T-cell (primary cell): Measurements from ENCODE around the gene THY1. TPM values are rescaled to one million over a fixed set of nuclear protein-coding genes. Genes with fewer than 3 reads are reported as not detected.
"Not testable (repeated sequence)": the region's sequence is repeated elsewhere in the genome, so short reads cannot be mapped to it uniquely, and the experiment has no call there.

Source experiments
- ATAC-seq, 4 experiments: fragments of 200-7000 bp in 3 of 4; fragments of 150-1000 bp in 1 of 4; cut with Tn5 transposase; replicated peaks in 1 of 4; 1 replicate in 3 of 4; 2 replicates in 1 of 4; pipeline ENCODE4 v1.10.0; 2021; ENCODE audit warnings: moderate library complexity in 3 of 4, mild to moderate bottlenecking in 2 of 4, moderate number of reproducible peaks in 1 of 4
- CTCF ChIA-PET, 2 donors: fragments of 300-600 bp; sonication (Branson Sonifier 250); formaldehyde crosslinking; loops; one replicate each; lab custom pipeline; 2022; ENCODE audit warnings: antibody characterized with exemption in 2 of 2; lab: Charles Lee
- POLR2A ChIA-PET, 2 donors: fragments of 300-600 bp; sonication (Branson Sonifier 250); formaldehyde crosslinking; loops; one replicate each; lab custom pipeline; 2022; ENCODE audit warnings: antibody characterized with exemption in 2 of 2; lab: Charles Lee
- DNase-seq, 35 experiments: peaks; one replicate each; pipeline versions ENCODE4 v3.0.0 to v3.0.0-alpha.2; 2013 to 2023
- H3K27ac ChIP-seq: one replicate; pipeline ENCODE4 v1.5.1; 2013; ENCODE audit warnings: low read length
- H3K27me3 ChIP-seq, 2 experiments: replicated peaks in 1 of 2; 1 replicate in 1 of 2; 2 replicates in 1 of 2; pipeline versions ENCODE4 v1.6.1 to v1.7.0; 2013; ENCODE audit warnings: low read length in 1 of 2, mixed read lengths in 1 of 2; ENCODE audit not compliant: control insufficient read depth in 2 of 2, insufficient read depth in 2 of 2; ENCODE audit errors: extremely low read depth in 1 of 2
- H3K36me3 ChIP-seq, 2 donors: 1 replicate in 1 of 2; 2 replicates in 1 of 2; pipeline versions ENCODE4 v1.6.1 to v1.7.0; 2013; ENCODE audit warnings: low read length in 1 of 2; ENCODE audit not compliant: control insufficient read depth in 2 of 2, insufficient read depth in 1 of 2; ENCODE audit errors: extremely low read depth in 1 of 2
- H3K4me1 ChIP-seq, 2 experiments: 1 replicate in 1 of 2; 2 replicates in 1 of 2; pipeline versions ENCODE4 v1.6.1 to v1.7.0; 2013; ENCODE audit warnings: low read length in 2 of 2, mixed read lengths in 1 of 2; ENCODE audit not compliant: insufficient read depth in 2 of 2, control insufficient read depth in 1 of 2; ENCODE audit errors: extremely low read depth in 1 of 2
- H3K4me3 ChIP-seq, 2 donors: 1 replicate in 1 of 2; 2 replicates in 1 of 2; pipeline versions ENCODE4 v1.5.1 to v1.7.0; 2013; ENCODE audit warnings: mild to moderate bottlenecking in 2 of 2, low read length in 1 of 2, moderate library complexity in 1 of 2; ENCODE audit not compliant: control insufficient read depth in 1 of 2; ENCODE audit errors: extremely low read depth in 1 of 2
- H3K9me3 ChIP-seq: 2 replicates; pipeline ENCODE4 v1.7.0; 2013
- H3K27ac Mint-ChIP-seq, 2 donors: one replicate each; pipeline ENCODE4 v1.8.0; 2020 to 2021; ENCODE audit warnings: mild to moderate bottlenecking in 2 of 2, mixed read lengths in 2 of 2
- H3K27me3 Mint-ChIP-seq, 2 donors: one replicate each; pipeline ENCODE4 v1.8.0; 2021 to 2022; ENCODE audit warnings: mixed read lengths in 2 of 2
- H3K36me3 Mint-ChIP-seq: one replicate; pipeline ENCODE4 v1.8.0; 2021; ENCODE audit warnings: mixed read lengths
- H3K4me1 Mint-ChIP-seq, 3 donors: one replicate each; pipeline ENCODE4 v1.8.0; 2020 to 2022; ENCODE audit warnings: mixed read lengths in 3 of 3, mild to moderate bottlenecking in 1 of 3
- H3K4me3 Mint-ChIP-seq, 3 donors: one replicate each; pipeline ENCODE4 v1.8.0; 2020 to 2022; ENCODE audit warnings: mild to moderate bottlenecking in 3 of 3, mixed read lengths in 3 of 3, moderate library complexity in 3 of 3
- H3K9me3 Mint-ChIP-seq, 3 donors: one replicate each; pipeline ENCODE4 v1.8.0; 2020 to 2022; ENCODE audit warnings: mixed read lengths in 3 of 3
- WGBS: methylation state at CpG from one replicate; pipeline ENCODE4 v1.1.5; 2013; ENCODE audit warnings: missing lambda C conversion rate; ENCODE audit not compliant: insufficient coverage; 5-methylcytosine and 5-hydroxymethylcytosine counted together
- total RNA-seq, 35 experiments: library from RNA in 6 of 35; stranded (reverse) in 6 of 35; fragments of 120-200 nt in 1 of 35; gene quantifications; one replicate each; pipeline versions ENCODE4 v1.2.1 to v1.2.4 and lab custom pipeline; 2013 to 2026

Gene THY1
- total RNA-seq, 5 donors from 2014 or later (not counting 1 experiment from before 2014, with no cell fraction given) = 0.44 to 0.76 (median 0.48) TPM; not detected in 1

GRCh38 chr11:119446434-119446833 lies 23.5 kb upstream of the THY1 start:
- no peak overlapping the region for H3K27ac ChIP-seq
- CTCF ChIA-PET = no interaction called here
- no peak overlapping the region for H3K4me3 ChIP-seq
- peaks cover 13 to 26% of the 10 kb centered on the region in 2 donors for H3K27me3 Mint-ChIP-seq
- no peak overlapping the region for H3K27ac Mint-ChIP-seq
- DNase-seq = no peak
- peaks cover 0 to 5% of the 10 kb centered on the region in 2 experiments for H3K4me1 ChIP-seq
- H3K9me3 ChIP-seq = no peaks in the 10 kb centered on the region
- no peaks in the 10 kb centered on the region for H3K9me3 Mint-ChIP-seq
- H3K4me3 Mint-ChIP-seq = no peak overlapping the region
- no peaks in the 10 kb centered on the region for H3K36me3 ChIP-seq
- POLR2A ChIA-PET = no interaction called here
- H3K36me3 Mint-ChIP-seq = no peaks in the 10 kb centered on the region
- WGBS = 92% methylated on average over 8 of the region's 8 CpGs
- H3K4me1 Mint-ChIP-seq = peaks cover 0 to 8% (median 2%) of the 10 kb centered on the region in 3 donors
- peaks cover 0 to 17% of the 10 kb centered on the region in 2 experiments for H3K27me3 ChIP-seq
- no peak for ATAC-seq

DNA sequence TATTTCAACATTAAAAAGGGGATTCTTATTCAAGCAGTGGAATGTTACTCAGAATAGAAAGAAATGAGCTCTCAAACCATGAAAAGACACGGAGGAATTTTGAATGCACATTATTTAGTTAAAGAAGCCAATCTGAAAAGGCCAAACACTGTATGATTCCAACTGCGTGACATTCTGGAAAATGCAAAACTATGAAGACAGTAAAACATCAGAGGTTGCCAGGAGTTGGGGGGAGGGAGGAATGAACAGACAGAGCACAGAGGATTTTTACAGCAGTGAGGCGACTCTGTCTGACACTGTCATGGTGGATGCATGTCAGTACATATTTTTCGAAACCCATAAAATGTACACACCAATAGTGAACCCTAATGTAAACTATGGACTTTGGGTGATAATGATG lies 22.9 kb upstream of the THY1 start:
- CTCF ChIA-PET = no interaction called here
- no peaks in the 10 kb centered on the region for H3K9me3 Mint-ChIP-seq
- no peak overlapping the region for H3K27ac ChIP-seq
- POLR2A ChIA-PET = no interaction called here
- H3K27me3 ChIP-seq = peaks cover 0 to 17% of the 10 kb centered on the region in 2 experiments
- WGBS = 86% methylated on average over 2 of the region's 4 CpGs
- H3K27ac Mint-ChIP-seq = no peak overlapping the region
- no peaks in the 10 kb centered on the region for H3K9me3 ChIP-seq
- peaks cover 12 to 29% of the 10 kb centered on the region in 2 donors for H3K27me3 Mint-ChIP-seq
- H3K36me3 ChIP-seq = no peaks in the 10 kb centered on the region
- H3K4me1 ChIP-seq = peaks cover 0 to 9% of the 10 kb centered on the region in 2 experiments
- ATAC-seq (no peak), DNase-seq (no peak)
- H3K4me3 ChIP-seq = no peak overlapping the region
- no peak overlapping the region for H3K4me3 Mint-ChIP-seq
- peaks cover 3 to 13% (median 8%) of the 10 kb centered on the region in 3 donors for H3K4me1 Mint-ChIP-seq
- H3K36me3 Mint-ChIP-seq = no peaks in the 10 kb centered on the region

GRCh38 chr11:119445379-119445778 lies 22.4 kb upstream of the THY1 start:
- no peaks in the 10 kb centered on the region for H3K36me3 ChIP-seq
- H3K27ac ChIP-seq = no peak overlapping the region
- CTCF ChIA-PET = no interaction called here
- Mint-ChIP-seq H3K4me3 (no peak overlapping the region), H3K4me1 (peaks cover 5 to 13% (median 11%) of the 10 kb centered on the region in 3 donors), H3K27ac (no peak overlapping the region), H3K36me3 (no peaks in the 10 kb centered on the region), H3K27me3 (peaks cover 8 to 29% of the 10 kb centered on the region in 2 donors), H3K9me3 (no peaks in the 10 kb centered on the region)
- H3K4me3 ChIP-seq = no peak overlapping the region
- peaks cover 0 to 17% of the 10 kb centered on the region in 2 experiments for H3K27me3 ChIP-seq
- no peak for DNase-seq
- H3K9me3 ChIP-seq = no peaks in the 10 kb centered on the region
- H3K4me1 ChIP-seq = peaks cover 0 to 13% of the 10 kb centered on the region in 2 experiments
- ATAC-seq = no peak
- WGBS = 93% methylated on average over 10 of the region's 11 CpGs
- POLR2A ChIA-PET = no interaction called here

GRCh38 chr11:119441898-119442243 lies 18.9 kb upstream of the THY1 start:
- no peak overlapping the region for H3K27ac ChIP-seq
- H3K27me3 Mint-ChIP-seq = peaks cover 8 to 20% of the 10 kb centered on the region in 2 donors
- CTCF ChIA-PET = no interaction called here

DNA sequence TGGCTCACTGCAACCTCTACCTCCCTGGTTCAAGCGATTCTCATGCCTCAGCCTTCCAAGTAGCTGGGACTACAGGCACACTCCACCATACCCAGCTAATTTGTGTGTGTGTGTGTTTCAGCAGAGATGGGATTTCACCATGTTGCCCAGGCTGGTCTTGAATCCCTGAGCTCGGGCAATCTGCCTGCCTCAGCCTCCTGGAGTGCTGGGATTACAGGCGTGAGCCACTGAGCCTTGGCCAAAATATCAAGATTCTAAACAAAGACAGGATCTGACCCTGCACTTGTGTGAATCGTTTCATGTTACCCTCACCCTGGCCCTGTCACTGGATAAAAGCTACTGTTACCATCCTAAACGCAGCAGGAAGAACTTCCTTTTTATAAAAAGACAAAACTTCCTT lies 15.6 kb upstream of the THY1 start:
- no peak for ATAC-seq
- POLR2A ChIA-PET = no interaction called here
- H3K36me3 Mint-ChIP-seq = no peaks in the 10 kb centered on the region

More at GRCh38 chr11:119441898-119442243, 18.9 kb upstream of the THY1 start:
- peaks cover 0 to 12% of the 10 kb centered on the region in 2 experiments for H3K27me3 ChIP-seq
- Mint-ChIP-seq H3K4me1 (peaks cover 5 to 11% (median 5%) of the 10 kb centered on the region in 3 donors), H3K9me3 (peaks cover 3 to 5% (median 4%) of the 10 kb centered on the region in 3 donors), H3K36me3 (no peaks in the 10 kb centered on the region), H3K4me3 (no peak overlapping the region), H3K27ac (no peak overlapping the region)
- H3K4me1 ChIP-seq = peaks cover 0 to 14% of the 10 kb centered on the region in 2 experiments
- no peaks in the 10 kb centered on the region for H3K36me3 ChIP-seq
- POLR2A ChIA-PET = no interaction called here
- DNase-seq = no peak
- 91% methylated on average over 3 of the region's 5 CpGs for WGBS
- H3K9me3 ChIP-seq = no peaks in the 10 kb centered on the region
- no peak overlapping the region for H3K4me3 ChIP-seq
- ATAC-seq = no peak

GRCh38 chr11:119437521-119437920 lies 14.5 kb upstream of the THY1 start:
- Histone ChIP-seq H3K4me1 (peaks cover 0 to 14% of the 10 kb centered on the region in 2 experiments), H3K27me3 (peaks cover 0 to 21% of the 10 kb centered on the region in 2 experiments)
- POLR2A ChIA-PET, H3K9me3 Mint-ChIP-seq, H3K4me3 Mint-ChIP-seq, H3K9me3 ChIP-seq, CTCF ChIA-PET, H3K4me3 ChIP-seq, ATAC-seq, DNase-seq, H3K36me3 Mint-ChIP-seq, H3K4me1 Mint-ChIP-seq, H3K36me3 ChIP-seq, H3K27ac Mint-ChIP-seq, H3K27ac ChIP-seq: not testable (repeated sequence)
- peaks cover 4 to 10% of the 10 kb centered on the region in 2 donors for H3K27me3 Mint-ChIP-seq
- WGBS = 100% methylated on average over 1 of the region's 5 CpGs

More for the DNA sequence above, 15.6 kb upstream of the THY1 start:
- Histone ChIP-seq H3K27ac (no peak overlapping the region), H3K9me3 (no peaks in the 10 kb centered on the region), H3K4me1 (peaks cover 0 to 14% of the 10 kb centered on the region in 2 experiments), H3K36me3 (no peaks in the 10 kb centered on the region), H3K27me3 (peaks cover 0 to 21% of the 10 kb centered on the region in 2 experiments), H3K4me3 (no peak overlapping the region)
- WGBS = 85% methylated on average over 2 of the region's 5 CpGs
- no peak overlapping the region for H3K27ac Mint-ChIP-seq
- H3K27me3 Mint-ChIP-seq = peaks cover 0 to 13% of the 10 kb centered on the region in 2 donors
- peaks cover 3 to 8% (median 6%) of the 10 kb centered on the region in 3 donors for H3K9me3 Mint-ChIP-seq
- peaks cover 5 to 11% (median 5%) of the 10 kb centered on the region in 3 donors for H3K4me1 Mint-ChIP-seq
- CTCF ChIA-PET = no interaction called here
- H3K4me3 Mint-ChIP-seq = no peak overlapping the region
- no peak for DNase-seq
